RCC 7860 (cell line): ENCODE data around the gene ANKRD9.
"Not testable (repeated sequence)": the region's sequence is repeated elsewhere in the genome, so short reads cannot be mapped to it uniquely, and the experiment has no call there.

ENCODE experiments used
- DNase-seq: peaks from one replicate; pipeline ENCODE4 v3.0.0-alpha.2; 2015; ENCODE audit warnings: low spot score
- FAIRE-seq: peaks from 2 replicates; lab custom pipeline; 2012; peaks lifted over from hg19 to GRCh38; lab: Jason Lieb, UNC

The ANKRD9 gene

GRCh38 chr14:102538602-102539543 is 29.3 kb upstream of the ANKRD9 start:
- FAIRE-seq: no peak

DNA sequence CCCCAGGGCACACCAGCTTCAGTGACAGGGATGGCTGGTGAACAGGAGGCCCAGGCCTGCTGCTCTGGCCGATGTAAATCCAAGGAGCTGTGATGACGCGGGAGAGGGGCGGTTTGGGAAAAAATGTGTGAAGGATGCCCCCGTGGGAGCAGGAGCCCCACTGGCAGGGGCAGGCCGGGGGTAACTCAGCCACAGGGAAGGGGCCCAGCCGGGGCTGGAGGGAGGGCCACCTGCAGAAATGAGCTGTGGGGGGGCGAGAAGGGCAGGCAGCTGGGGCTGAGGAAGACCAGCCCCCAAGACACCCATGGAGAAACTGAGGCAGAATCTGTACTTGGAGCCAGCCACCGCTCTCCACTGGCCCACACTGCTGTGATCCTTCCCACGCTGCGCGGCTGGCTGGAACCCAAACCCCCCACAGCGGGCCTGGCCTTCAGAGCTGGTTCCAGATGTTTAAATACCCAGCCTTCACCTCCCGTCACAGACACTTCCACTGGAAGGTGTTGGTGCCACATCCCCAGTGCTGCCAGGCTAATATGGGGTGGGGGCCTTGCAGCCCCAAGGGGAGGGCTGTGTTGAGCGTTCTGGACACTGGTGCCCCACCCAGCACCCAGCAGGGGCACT is 28.5 kb upstream of the ANKRD9 start:
- FAIRE-seq (no peak), DNase-seq (no peak)

More at GRCh38 chr14:102538602-102539543, 29.3 kb upstream of the ANKRD9 start:
- no peak for DNase-seq

DNA sequence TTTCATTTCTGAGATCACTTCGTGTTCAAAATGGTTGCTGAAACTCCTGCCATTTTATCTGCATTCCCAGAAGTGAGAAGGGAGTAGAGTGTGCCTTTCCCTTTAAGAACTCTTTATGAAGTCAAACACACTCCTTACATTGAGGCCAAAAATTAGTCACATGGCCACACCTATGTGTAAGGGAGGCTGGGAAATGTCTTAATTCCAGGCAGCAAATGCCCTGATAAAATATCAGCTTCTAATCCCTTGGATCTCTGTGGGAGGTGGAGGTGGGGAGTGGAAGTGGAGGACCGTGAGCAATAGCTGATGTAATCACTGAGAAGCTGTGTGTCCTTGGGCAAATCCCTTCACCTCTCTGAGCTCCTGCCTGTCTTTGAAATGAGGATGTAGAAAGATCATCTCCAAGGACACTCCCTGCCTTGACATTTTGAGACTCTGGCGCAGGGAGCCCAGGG is 22.7 kb upstream of the ANKRD9 start:
- FAIRE-seq: no peak
- peak; percentile 45 for DNase-seq

DNA sequence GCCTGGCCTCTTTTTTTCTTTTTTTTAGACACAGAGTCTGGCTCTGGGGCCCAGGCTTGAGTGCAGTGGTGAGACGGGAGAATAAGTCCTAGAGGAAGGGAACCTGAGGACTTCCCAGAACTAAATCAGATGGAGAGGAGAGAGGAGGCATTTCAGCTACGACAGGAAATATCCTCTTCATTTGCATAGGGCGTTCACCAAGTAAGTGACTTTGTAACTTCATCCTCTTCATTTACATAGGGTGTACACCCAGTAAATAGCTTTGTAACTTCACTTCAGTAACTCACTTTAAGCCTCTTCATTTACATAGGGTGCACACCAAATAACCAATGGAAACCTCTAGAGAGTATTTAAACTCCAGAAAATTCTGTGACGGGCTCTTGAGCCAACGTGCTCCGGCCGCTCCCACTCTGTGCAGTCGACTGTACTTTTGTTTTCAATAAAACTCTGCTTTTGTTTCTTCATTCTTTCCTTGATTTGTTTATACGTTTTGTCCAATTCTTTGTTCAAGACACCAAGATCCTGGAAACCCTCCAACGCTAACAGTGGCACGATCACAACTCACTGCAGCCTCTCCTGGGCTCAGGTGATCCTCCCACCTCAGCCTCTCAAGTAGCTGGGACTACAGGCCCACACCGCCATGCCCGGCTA is 21.4 kb upstream of the ANKRD9 start:
- no peak for DNase-seq
- FAIRE-seq: no peak

DNA sequence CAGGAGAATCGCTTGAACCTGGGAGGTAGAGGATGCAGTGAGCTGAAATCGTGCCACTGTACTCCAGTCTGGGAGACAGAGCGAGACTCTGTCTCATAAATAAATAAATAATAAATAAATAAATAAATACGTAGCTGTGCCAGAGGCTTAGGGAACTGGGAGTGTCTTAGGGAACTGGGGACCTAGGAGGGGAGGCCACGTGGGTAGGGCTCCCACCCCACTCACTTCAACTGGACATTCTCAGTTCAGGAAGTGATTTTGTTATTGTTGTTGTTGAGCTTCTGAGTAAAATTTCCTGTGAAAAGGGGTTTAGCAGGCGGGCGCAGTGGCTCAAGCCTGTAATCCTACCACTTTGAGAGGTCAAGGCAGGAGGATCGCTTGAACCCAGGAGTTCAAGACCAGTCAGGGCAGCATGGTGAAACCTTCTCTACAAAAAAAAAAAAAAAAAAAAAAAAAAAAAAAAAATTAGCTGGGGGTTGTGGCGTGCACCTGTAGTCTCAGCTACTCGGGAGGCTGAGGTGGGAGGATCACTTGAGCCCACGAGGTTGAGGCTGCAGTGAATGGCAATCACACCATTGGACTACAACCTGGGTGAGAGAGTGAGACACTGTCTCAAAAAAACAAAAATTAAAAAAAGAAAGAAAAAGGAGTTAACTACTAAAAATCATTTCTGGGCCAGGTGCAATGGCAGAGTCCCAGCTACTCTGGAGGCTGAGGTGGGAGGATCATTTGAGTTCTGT is 19.0 kb upstream of the ANKRD9 start:
- no peak for DNase-seq
- no peak for FAIRE-seq

GRCh38 chr14:102525929-102526497 is 16.4 kb upstream of the ANKRD9 start:
- FAIRE-seq: no peak
- DNase-seq: no peak

- peak; percentile 7 for DNase-seq
- FAIRE-seq: no peak
These were observed 15.8 kb upstream of the ANKRD9 start for GRCh38 chr14:102525219-102525928.

DNA sequence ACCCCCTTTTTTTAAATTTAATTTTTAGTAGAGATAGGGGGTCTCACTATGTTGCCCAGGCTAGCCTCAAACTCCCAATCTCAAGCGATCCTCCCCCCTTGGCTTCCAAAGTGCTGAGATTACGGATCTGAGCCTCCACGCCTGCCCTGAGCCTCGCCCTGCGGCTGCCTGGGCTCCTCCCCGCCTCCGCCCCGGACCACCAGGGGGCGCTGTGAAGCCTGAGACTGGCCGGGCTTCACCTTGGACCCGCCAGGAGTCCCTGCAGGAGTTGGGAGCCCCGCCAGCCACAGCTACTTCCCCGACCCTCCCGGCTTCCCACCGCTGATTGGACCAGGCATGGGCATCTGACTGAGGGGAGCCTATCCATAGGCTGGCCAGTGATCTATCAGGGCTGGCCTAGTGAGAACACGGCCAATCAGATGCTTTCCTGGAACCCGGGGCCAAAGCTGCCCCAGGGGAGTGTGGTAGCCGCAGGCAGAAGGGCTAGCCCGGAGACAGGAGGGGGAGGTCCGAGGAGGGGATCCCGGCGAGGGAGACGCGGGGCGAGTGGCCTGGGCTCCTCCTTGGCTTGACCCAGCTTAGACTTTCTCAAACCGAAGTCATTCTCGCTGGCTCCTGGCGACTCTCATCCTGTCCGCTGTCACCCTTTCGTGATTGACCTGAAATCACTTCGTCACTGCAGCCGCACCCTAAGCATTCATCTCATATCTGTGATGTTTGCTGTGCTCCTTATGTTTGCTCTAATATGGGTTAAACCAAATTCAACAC is 15.1 kb upstream of the ANKRD9 start:
- peak; percentile 66 for FAIRE-seq
- peak; percentile 92 for DNase-seq

DNA sequence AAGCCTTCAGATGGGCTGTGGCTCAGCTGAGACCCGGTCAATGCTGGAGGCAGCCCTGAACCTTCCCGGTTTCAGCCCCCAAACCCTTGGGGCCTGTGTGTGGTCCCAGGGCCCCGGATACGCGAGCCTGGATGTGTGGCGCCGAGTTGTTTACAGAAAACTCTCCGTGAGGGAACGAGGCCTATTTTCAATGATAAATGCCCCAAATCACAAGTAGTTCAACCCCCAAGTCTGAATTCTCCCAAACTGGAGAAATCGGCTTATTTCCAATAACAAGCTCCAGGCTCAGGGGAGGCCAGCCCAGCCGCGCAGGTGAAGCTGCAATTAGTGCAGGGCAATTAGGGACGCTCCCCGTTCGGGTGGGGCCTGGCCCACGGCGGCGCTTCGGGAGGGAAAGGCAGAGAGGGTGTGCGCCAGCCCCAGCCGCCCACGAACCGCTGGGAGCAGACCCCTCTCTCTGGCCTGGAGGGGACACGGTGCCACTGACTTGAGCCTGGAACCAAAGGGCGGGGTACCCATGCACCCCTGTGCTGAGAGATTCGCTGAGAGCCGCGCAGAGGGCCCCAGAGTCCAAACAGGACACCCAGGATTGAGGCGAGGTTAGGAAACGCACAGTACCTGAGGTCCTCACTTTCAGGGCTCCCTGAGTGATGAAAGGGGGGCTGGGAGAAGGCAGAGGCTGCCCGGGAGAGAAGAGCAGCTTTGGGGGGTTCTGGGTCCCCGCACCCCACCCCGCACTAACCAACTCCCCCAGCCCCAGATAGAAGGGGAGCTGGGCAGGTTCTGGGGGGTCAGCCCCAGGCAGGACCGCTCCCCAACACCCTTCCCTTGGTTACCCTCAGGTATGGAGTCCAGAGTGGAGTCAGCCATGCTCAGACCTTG is 14.2 kb upstream of the ANKRD9 start:
- no peak for DNase-seq
- no peak for FAIRE-seq

DNA sequence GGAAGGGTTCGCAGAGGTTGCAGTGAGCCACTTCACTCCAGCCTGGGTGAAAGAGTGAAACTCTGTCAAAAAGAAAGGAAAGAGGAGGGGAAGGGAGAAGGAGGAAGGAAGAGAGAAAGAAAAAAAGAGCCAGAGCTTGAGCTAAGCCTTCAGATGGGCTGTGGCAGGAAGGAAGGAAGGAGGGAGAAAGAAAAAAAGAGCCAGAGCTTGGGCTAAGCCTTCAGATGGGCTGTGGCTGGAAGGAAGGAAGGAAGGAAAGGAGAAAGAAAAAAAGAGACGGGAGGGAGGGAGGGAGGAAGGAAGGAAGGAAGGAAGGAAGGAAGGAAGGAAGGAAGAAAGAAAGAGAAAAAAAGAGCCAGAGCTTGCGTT is 13.6 kb upstream of the ANKRD9 start:
- FAIRE-seq (no peak), DNase-seq (no peak)

- DNase-seq, FAIRE-seq: not testable (repeated sequence)
These were observed 10.1 kb upstream of the ANKRD9 start for GRCh38 chr14:102519709-102520108.

- FAIRE-seq (no peak), DNase-seq (no peak)
These were observed 8.6 kb upstream of the ANKRD9 start for GRCh38 chr14:102518063-102518648.

DNA sequence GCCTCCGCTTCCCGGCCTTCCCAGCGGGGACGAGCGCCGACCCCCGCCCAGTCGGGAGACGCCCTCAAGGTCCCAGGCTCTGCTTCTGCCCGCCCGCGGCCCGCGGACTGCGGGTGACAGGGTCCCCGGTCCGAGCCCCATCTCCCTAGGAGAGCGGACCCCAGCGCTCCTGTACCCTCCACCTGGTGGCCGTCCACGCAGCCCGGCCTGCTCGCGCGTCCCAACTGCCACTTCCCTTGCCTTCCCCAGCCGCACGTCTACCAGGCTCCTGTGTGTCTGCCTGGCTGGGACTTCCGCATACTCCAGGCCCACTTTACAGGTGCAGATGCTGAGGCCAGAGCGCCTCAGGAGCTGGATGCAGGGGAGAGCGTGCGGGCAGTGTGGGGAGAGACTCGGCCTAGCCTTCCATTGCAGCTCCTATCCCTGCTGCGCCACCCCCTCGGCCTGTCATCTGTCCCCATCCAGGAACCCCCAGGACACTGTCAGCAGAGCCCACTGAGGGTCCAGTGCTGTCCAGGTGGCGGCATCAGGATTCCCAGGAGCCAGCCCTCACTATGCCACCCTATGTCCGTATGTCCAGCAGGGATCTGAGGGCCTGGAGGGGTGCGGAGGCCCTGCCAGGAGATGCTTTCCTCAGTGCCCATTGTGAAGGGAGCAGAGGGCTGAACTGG is 8.0 kb upstream of the ANKRD9 start:
- DNase-seq (no peak), FAIRE-seq (no peak)

DNA sequence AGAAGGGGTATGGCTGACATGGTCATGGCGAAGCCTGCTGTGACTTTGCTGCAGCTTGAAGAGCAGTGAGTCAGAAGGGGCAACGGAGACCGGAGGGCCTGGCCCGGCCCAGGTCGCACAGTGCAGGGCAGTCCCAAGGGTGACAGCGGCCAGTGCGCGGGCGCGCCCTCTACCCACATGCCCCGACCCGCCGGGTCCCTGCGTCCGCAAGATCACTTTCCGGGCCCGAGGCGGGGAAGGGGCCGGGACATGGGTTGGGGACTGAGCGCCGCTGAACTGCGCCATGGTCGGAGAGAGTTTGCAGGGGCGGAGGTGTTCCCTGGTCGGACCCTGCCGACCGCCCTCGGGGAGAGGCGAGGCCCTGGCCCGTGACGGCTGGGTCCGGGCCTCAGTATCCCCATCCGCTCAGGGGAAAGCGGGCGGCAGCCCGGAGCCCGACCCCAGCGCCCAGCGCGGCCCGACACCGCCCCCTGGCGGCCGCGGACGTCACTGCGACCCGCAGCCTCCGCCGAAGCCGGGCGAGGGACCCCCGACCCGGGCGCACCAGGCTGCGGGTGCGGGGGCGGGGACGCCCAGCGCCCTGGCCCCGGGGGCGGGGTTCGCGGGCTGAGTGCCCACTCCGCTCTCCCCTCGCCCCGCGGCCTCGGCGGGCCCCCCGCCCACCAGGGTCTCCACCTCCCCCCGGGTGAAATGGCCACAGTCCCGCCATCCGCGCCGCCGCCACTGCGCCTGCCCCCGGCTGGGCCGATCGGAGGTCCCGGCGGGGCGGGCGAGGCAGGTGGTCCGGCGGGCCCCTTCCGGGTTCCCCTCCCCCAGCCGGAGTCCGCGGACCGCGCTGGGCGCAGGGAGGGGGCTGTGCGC is 7.2 kb upstream of the ANKRD9 start:
- DNase-seq: peak; percentile 9
- FAIRE-seq: no peak

DNA sequence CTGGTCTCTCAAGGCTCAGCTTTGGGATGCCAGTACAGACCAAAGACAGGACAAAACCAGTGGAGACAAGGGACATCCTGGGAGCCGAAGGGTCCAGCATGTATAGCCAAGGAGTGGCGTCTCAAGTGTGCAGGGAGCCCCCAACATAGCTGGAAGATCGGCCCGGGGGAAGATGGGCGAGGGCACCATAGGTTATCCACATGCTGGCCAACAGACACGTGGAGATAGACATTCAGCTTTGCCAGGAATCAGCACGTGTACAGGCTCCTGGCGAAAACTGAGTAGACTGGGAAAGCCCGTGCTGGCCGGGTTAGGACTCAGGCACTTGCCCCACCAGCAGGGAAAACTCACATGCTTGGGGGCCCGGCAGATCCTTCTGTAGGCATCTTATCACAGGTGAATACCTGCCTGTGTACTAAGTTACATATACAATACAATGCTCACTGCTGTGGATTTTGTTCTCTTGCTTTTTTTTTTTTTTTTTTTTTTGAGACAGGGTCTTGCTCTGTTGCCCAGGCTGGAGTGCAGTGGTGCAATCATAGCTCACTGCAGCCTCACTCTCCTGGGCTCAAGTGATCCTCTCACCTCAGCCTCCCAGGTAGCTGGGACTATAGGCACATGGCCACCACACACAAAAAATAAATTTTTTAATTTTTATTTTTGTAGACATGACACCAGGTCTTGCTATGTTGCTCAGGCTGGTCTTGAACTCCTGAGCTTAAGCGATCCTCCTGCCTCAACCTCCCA is 5.6 kb upstream of the ANKRD9 start:
- DNase-seq (no peak), FAIRE-seq (no peak)
